K562 (cell line): ENCODE measurements around the gene AIG1. TPM values are rescaled to one million over a fixed set of nuclear protein-coding genes. Genes with fewer than 3 reads are reported as not detected.

Experiments
- polyA plus RNA-seq, 8 experiments: library from polyadenylated mRNA; depleted of rRNA in 4 of 8; stranded (reverse) in 5 of 8; unstranded in 3 of 8; fragments of >200 nt; fragmentation: Nextera tagmentation in 2 of 8; fragmentation: Illumina TruSeq in 1 of 8; extraction: Ambion mirVana in 2 of 8; extraction: Trizol in 1 of 8; gene quantifications; 2 replicates each; pipeline versions ENCODE4 v1.2.1 to v1.2.3, GENCODE V29; 2011 to 2014; ENCODE audit warnings: inconsistent platforms in 1 of 8, missing spikeins in 1 of 8
- total RNA-seq, 7 experiments: library from RNA; depleted of rRNA in 6 of 7; stranded (reverse); fragments of >200 nt in 6 of 7; fragmentation: Illumina TruSeq in 2 of 7; extraction: Trizol in 2 of 7; gene quantifications; 2 replicates each; pipeline versions ENCODE4 v1.2.1 to v1.2.3, GENCODE V29; 2011 to 2021; ENCODE audit warnings: low replicate concordance in 1 of 7

The AIG1 gene
- total and polyA plus RNA-seq, 9 of the 15 experiments (the other 6 are each of a cell fraction or from before 2014, with no cell fraction given): 74.8 to 333 (median 127) TPM

Other genes with a start within 250 kb of the AIG1 start
- 0.18 and 0.29 TPM in 2 replicates for gene HIVEP2, start 115.7 kb upstream of the AIG1 start, total RNA-seq (2014; rRNA removed)
- 0.40 and 0.48 TPM in 2 replicates for gene HIVEP2, start 115.7 kb upstream of the AIG1 start, total RNA-seq (2014; rRNA removed; fragmentation: Illumina TruSeq; extraction: Trizol)
- 0.45 and 0.47 TPM in 2 replicates for gene HIVEP2, start 115.7 kb upstream of the AIG1 start, total RNA-seq (2015; rRNA removed; fragmentation: Illumina TruSeq; extraction: Trizol)
- 0.42 and 0.69 TPM in 2 replicates for gene HIVEP2, start 115.7 kb upstream of the AIG1 start, total RNA-seq (2021)
- 1.2 and 1.4 TPM in 2 replicates for gene HIVEP2, start 115.7 kb upstream of the AIG1 start, polyA plus RNA-seq (2011; rRNA removed)
- gene HIVEP2, start 115.7 kb upstream of the AIG1 start, polyA plus RNA-seq (2014; fragmentation: Illumina TruSeq; extraction: Trizol): 0.28 and 0.31 TPM in 2 replicates
- gene HIVEP2, start 115.7 kb upstream of the AIG1 start, polyA plus RNA-seq (2014; fragmentation: Nextera tagmentation; extraction: Ambion mirVana): under 1 TPM; under 0.01 to 0.04 TPM
- gene HIVEP2, start 115.7 kb upstream of the AIG1 start, polyA plus RNA-seq (2014; rRNA removed): 0.15 and 0.43 TPM in 2 replicates